Natural killer cell (primary cell): Measurements from ENCODE around the gene LEMD1. TPM values are rescaled to one million over a fixed set of nuclear protein-coding genes. Genes with fewer than 3 reads are reported as not detected.
A peak's percentile ranks its signal among the peaks of the same experiment; 100 is the strongest.

Source experiments
- ATAC-seq, 3 donors: fragments of 150-1000 bp in 2 of 3; fragments of 200-7000 bp in 1 of 3; cut with Tn5 transposase; 1 replicate in 1 of 3; 2 replicates in 2 of 3; pipeline ENCODE4 v1.10.0; 2021; ENCODE audit warnings: mild to moderate bottlenecking in 2 of 3, moderate library complexity in 2 of 3
- DNase-seq, 2 donors: peaks; one replicate each; pipeline versions ENCODE4 v3.0.0 to v3.0.0-alpha.2; 2013 to 2021; ENCODE audit warnings: mixed read lengths in 1 of 2
- H3K27ac ChIP-seq: one replicate; pipeline ENCODE4 v1.5.1; 2013; ENCODE audit warnings: mild to moderate bottlenecking, low read length
- H3K27me3 ChIP-seq: one replicate; pipeline ENCODE4 v1.6.1; 2013; ENCODE audit warnings: low read length; ENCODE audit not compliant: control insufficient read depth, insufficient read depth
- H3K36me3 ChIP-seq: one replicate; pipeline ENCODE4 v1.6.1; 2013; ENCODE audit warnings: low read length; ENCODE audit not compliant: control insufficient read depth, insufficient read depth
- H3K4me1 ChIP-seq: one replicate; pipeline ENCODE4 v1.6.1; 2013; ENCODE audit warnings: low read length; ENCODE audit not compliant: control insufficient read depth, insufficient read depth
- H3K4me3 ChIP-seq: one replicate; pipeline ENCODE4 v1.5.1; 2013; ENCODE audit warnings: low read length
- H3K9me3 ChIP-seq: one replicate; pipeline ENCODE4 v1.6.1; 2013; ENCODE audit warnings: low read length; ENCODE audit not compliant: control insufficient read depth, insufficient read depth
- H3K27ac Mint-ChIP-seq, 2 donors: one replicate each; pipeline ENCODE4 v1.8.0; 2022; ENCODE audit warnings: mild to moderate bottlenecking in 2 of 2, mixed read lengths in 2 of 2, moderate library complexity in 1 of 2
- H3K27me3 Mint-ChIP-seq, 2 donors: one replicate each; pipeline ENCODE4 v1.8.0; 2022; ENCODE audit warnings: low read depth in 2 of 2, mixed read lengths in 2 of 2
- H3K36me3 Mint-ChIP-seq: one replicate; pipeline ENCODE4 v1.8.0; 2022; ENCODE audit warnings: mixed read lengths
- H3K4me1 Mint-ChIP-seq, 2 donors: one replicate each; pipeline ENCODE4 v1.8.0; 2022; ENCODE audit warnings: mixed read lengths in 2 of 2
- H3K4me3 Mint-ChIP-seq: one replicate; pipeline ENCODE4 v1.8.0; 2022; ENCODE audit warnings: mild to moderate bottlenecking, moderate library complexity, mixed read lengths
- H3K9me3 Mint-ChIP-seq, 2 donors: one replicate each; pipeline ENCODE4 v1.8.0; 2022; ENCODE audit warnings: mixed read lengths in 2 of 2
- CTCF ChIP-seq: fragments of 200-600 bp; IDR thresholded peaks from one replicate; pipeline ENCODE4 v1.8.0; 2022; ENCODE audit warnings: antibody characterized with exemption
- WGBS: methylation state at CpG from one replicate; pipeline ENCODE4 v1.1.7; 2013; ENCODE audit warnings: missing lambda C conversion rate; ENCODE audit not compliant: insufficient coverage; 5-methylcytosine and 5-hydroxymethylcytosine counted together
- intact Hi-C: fragments of 100-400 bp; cut with micrococcal nuclease; formaldehyde crosslinking; loops from one replicate; pipeline ENCODE4 v1.14.2; 2022
- total RNA-seq, 4 donors: library from RNA; stranded (reverse); fragments of 120-200 nt in 1 of 4; gene quantifications; one replicate each; pipeline versions ENCODE4 v1.2.3 to v1.2.4, GENCODE V29; 2013 to 2022

LEMD1 gene
- total RNA-seq, 3 donors from 2014 or later (not counting 1 experiment from before 2014, with no cell fraction given) = not detected

- intact Hi-C loops = no loop called here
- no peak overlapping the region for H3K27ac Mint-ChIP-seq
These were observed 84.4 kb downstream of the LEMD1 start for GRCh38 chr1:205337481-205337880.

GRCh38 chr1:205335692-205336091, 86.2 kb downstream of the LEMD1 start:
- ATAC-seq (peak; percentile 74 to 98 (median 97)), DNase-seq (peak; percentile 60 to 87)
- no peaks in the 10 kb centered on the region for H3K36me3 Mint-ChIP-seq
- Histone ChIP-seq H3K27me3 (no peaks in the 10 kb centered on the region), H3K36me3 (no peaks in the 10 kb centered on the region), H3K4me1 (no peaks in the 10 kb centered on the region), H3K9me3 (no peaks in the 10 kb centered on the region), H3K27ac (no peak overlapping the region), H3K4me3 (no peak overlapping the region)
- H3K9me3 Mint-ChIP-seq = no peaks in the 10 kb centered on the region
- no peak overlapping the region for H3K4me3 Mint-ChIP-seq
- TF ChIP-seq CTCF = peak; percentile 86
- WGBS = 4% methylated on average over 4 of the region's 4 CpGs
- no peaks in the 10 kb centered on the region for H3K4me1 Mint-ChIP-seq
- peaks cover 0 to 5% of the 10 kb centered on the region in 2 donors for H3K27me3 Mint-ChIP-seq
- intact Hi-C loops = loop anchor here (1.0 kb wide), 1 partner anchor 189 kb away; no protein-coding TSS in a partner anchor
- no peak overlapping the region for H3K27ac Mint-ChIP-seq

More at GRCh38 chr1:205337481-205337880, 84.4 kb downstream of the LEMD1 start:
- peaks cover 0 to 1% of the 10 kb centered on the region in 2 donors for H3K4me1 Mint-ChIP-seq
- no peaks in the 10 kb centered on the region for H3K9me3 Mint-ChIP-seq
- no peaks in the 10 kb centered on the region for H3K36me3 Mint-ChIP-seq
- H3K9me3 ChIP-seq = no peaks in the 10 kb centered on the region
- no peaks in the 10 kb centered on the region for H3K4me1 ChIP-seq
- TF ChIP-seq CTCF = no peak
- 87% methylated on average over 7 of the region's 7 CpGs for WGBS
- DNase-seq (no peak), ATAC-seq (no peak)
- no peaks in the 10 kb centered on the region for H3K36me3 ChIP-seq
- H3K27me3 Mint-ChIP-seq = peaks cover 13 to 15% of the 10 kb centered on the region in 2 donors
- H3K4me3 ChIP-seq = no peak overlapping the region
- H3K27me3 ChIP-seq = no peaks in the 10 kb centered on the region
- no peak overlapping the region for H3K27ac ChIP-seq
- H3K4me3 Mint-ChIP-seq = no peak overlapping the region

GRCh38 chr1:205332015-205332791, 89.7 kb downstream of the LEMD1 start:
- Histone ChIP-seq H3K27ac (no peak overlapping the region), H3K4me1 (no peaks in the 10 kb centered on the region), H3K36me3 (no peaks in the 10 kb centered on the region), H3K27me3 (no peaks in the 10 kb centered on the region), H3K4me3 (no peak overlapping the region), H3K9me3 (no peaks in the 10 kb centered on the region)
- DNase-seq = no peak
- no peak for TF ChIP-seq CTCF
- WGBS = 91% methylated on average over 10 of the region's 11 CpGs
- Mint-ChIP-seq H3K27ac (no peak overlapping the region), H3K36me3 (no peaks in the 10 kb centered on the region), H3K4me1 (no peaks in the 10 kb centered on the region), H3K9me3 (no peaks in the 10 kb centered on the region), H3K4me3 (no peak overlapping the region), H3K27me3 (peaks cover 0 to 8% of the 10 kb centered on the region in 2 donors)
- intact Hi-C loops = no loop called here
- no peak for ATAC-seq

Other genes starting within 250 kb of the LEMD1 start
- gene DSTYK, start 210.4 kb downstream of the LEMD1 start, total RNA-seq = 10 to 100 TPM in 2 of 3 donors, 1 to 10 TPM in 1; 9.9 to 17.5 (median 14.9) TPM
- gene TMCC2, start 194.1 kb downstream of the LEMD1 start, total RNA-seq = 1 to 10 TPM in 2 of 3 donors, under 1 TPM in 1; 0.93 to 1.5 (median 1.1) TPM
- gene NUAK2, start 100.3 kb downstream of the LEMD1 start, total RNA-seq = 10 to 100 TPM; 17.3 to 21.7 (median 21.5) TPM
- not detected for gene KLHDC8A, start 65.1 kb downstream of the LEMD1 start, total RNA-seq
- under 1 TPM in 2 of 3 donors, not detected in 1; 0.09 to 0.13 TPM for gene BLACAT1, start 34.0 kb upstream of the LEMD1 start, total RNA-seq
- 1 to 10 TPM; 1.9 to 5.3 (median 4.0) TPM for gene CDK18, start 82.6 kb upstream of the LEMD1 start, total RNA-seq
- gene ELK4, start 210.0 kb upstream of the LEMD1 start, total RNA-seq = 100 to 1,000 TPM; 107 to 155 (median 139) TPM